Keratinocyte (primary cell): ENCODE measurements around the gene DACH1. TPM values are rescaled to one million over a fixed set of nuclear protein-coding genes. Genes with fewer than 3 reads are reported as not detected.

ENCODE experiments used
- DNase-seq: peaks from one replicate; pipeline ENCODE4 v3.0.0-alpha.2; 2011; ENCODE audit warnings: low read depth, missing footprints, low spot score
- FAIRE-seq: peaks from 2 replicates; lab custom pipeline; 2011; peaks lifted over from hg19 to GRCh38; lab: Jason Lieb, UNC
- H2AFZ ChIP-seq: 2 replicates; pipeline ENCODE4 v1.6.0; 2012; ENCODE audit warnings: low read length, control low read depth, inconsistent platforms; ENCODE audit not compliant: control insufficient read depth
- H3K27ac ChIP-seq: 2 replicates; pipeline ENCODE4 v1.5.1; 2011; ENCODE audit warnings: low read length; ENCODE audit not compliant: control insufficient read depth, insufficient read depth
- H3K27me3 ChIP-seq: 3 replicates; pipeline ENCODE4 v1.6.0; 2011; ENCODE audit warnings: low read length; ENCODE audit not compliant: control insufficient read depth, insufficient read depth; ENCODE audit errors: extremely low read depth
- H3K36me3 ChIP-seq, 2 experiments: 2 replicates in 1 of 2; 3 replicates in 1 of 2; pipeline ENCODE4 v1.5.1; 2011; ENCODE audit warnings: low read length in 2 of 2, mild to moderate bottlenecking in 1 of 2; ENCODE audit not compliant: control insufficient read depth in 2 of 2, insufficient read depth in 2 of 2; ENCODE audit errors: extremely low read depth in 1 of 2
- H3K4me1 ChIP-seq: 3 replicates; pipeline ENCODE4 v1.5.1; 2011; ENCODE audit warnings: low read length; ENCODE audit not compliant: control insufficient read depth, insufficient read depth; ENCODE audit errors: extremely low read depth
- H3K4me2 ChIP-seq: 3 replicates; pipeline ENCODE4 v1.6.0; 2011; ENCODE audit warnings: low read depth, low read length; ENCODE audit not compliant: control insufficient read depth, insufficient read depth; ENCODE audit errors: extremely low read depth
- H3K4me3 ChIP-seq, 3 experiments: fragments of 200-600 bp in 1 of 3; sonication (generic) in 1 of 3; 2 replicates in 2 of 3; 3 replicates in 1 of 3; pipeline ENCODE4 v1.5.1; 2011 to 2016; ENCODE audit warnings: low read length in 3 of 3, mild to moderate bottlenecking in 3 of 3, control low read depth in 2 of 3, inconsistent platforms in 1 of 3, low read depth in 1 of 3, mixed read lengths in 1 of 3, mixed run types in 1 of 3, moderate library complexity in 1 of 3; ENCODE audit not compliant: control insufficient read depth in 2 of 3, insufficient read depth in 2 of 3; ENCODE audit errors: extremely low read depth in 1 of 3
- H3K79me2 ChIP-seq: 2 replicates; pipeline ENCODE4 v1.6.0; 2012; ENCODE audit warnings: low read length; ENCODE audit not compliant: control insufficient read depth, insufficient read depth
- H3K9ac ChIP-seq: 3 replicates; pipeline ENCODE4 v1.6.0; 2011; ENCODE audit warnings: low read length; ENCODE audit not compliant: control insufficient read depth, insufficient read depth; ENCODE audit errors: extremely low read depth
- H3K9me1 ChIP-seq: 3 replicates; pipeline ENCODE4 v1.6.0; 2011; ENCODE audit warnings: low read length; ENCODE audit not compliant: control insufficient read depth, insufficient read depth; ENCODE audit errors: extremely low read depth
- H3K9me3 ChIP-seq: 2 replicates; pipeline ENCODE4 v1.5.1; 2012; ENCODE audit warnings: low read depth, low read length; ENCODE audit not compliant: control insufficient read depth
- H4K20me1 ChIP-seq: 3 replicates; pipeline ENCODE4 v1.6.0; 2011; ENCODE audit warnings: low read length; ENCODE audit not compliant: control insufficient read depth, insufficient read depth; ENCODE audit errors: extremely low read depth
- CTCF ChIP-seq, 3 experiments: IDR thresholded peaks in 1 of 3; conservative IDR thresholded peaks in 1 of 3; optimal IDR thresholded peaks in 1 of 3; 2 replicates in 2 of 3; 3 replicates in 1 of 3; pipeline versions ENCODE3 to v1.5.1; 2011; ENCODE audit warnings: low read length in 3 of 3, mild to moderate bottlenecking in 3 of 3, moderate library complexity in 2 of 3, control low read depth in 1 of 3, inconsistent platforms in 1 of 3; ENCODE audit not compliant: insufficient read depth in 2 of 3; ENCODE audit errors: extremely low read depth in 1 of 3
- EZH2 ChIP-seq: IDR thresholded peaks from one replicate; pipeline ENCODE4 v1.6.1; 2012; ENCODE audit warnings: inconsistent platforms, mild to moderate bottlenecking, low read length, moderate library complexity
- dilution Hi-C: fragments of 300-500 bp; cut with MboI; formaldehyde crosslinking; loops from one replicate; pipeline ENCODE4 v1.7.0; 2020; ENCODE audit warnings: low sequenced_read_pairs; ENCODE audit not compliant: extremely low pct_ligation_motif_present
- polyA plus RNA-seq, 5 experiments: library from polyadenylated mRNA; depleted of rRNA in 3 of 5; stranded (reverse) in 3 of 5; stranded (forward) in 1 of 5; unstranded in 1 of 5; fragments of >200 nt; gene quantifications; 1 replicate in 1 of 5; 2 replicates in 3 of 5; 3 replicates in 1 of 5; pipeline versions ENCODE4 v1.2.1 to v1.2.3, GENCODE V29; 2011 to 2012; ENCODE audit warnings: missing spikeins in 2 of 5, low read depth in 1 of 5, low replicate concordance in 1 of 5

DACH1 gene
- polyA plus RNA-seq, 1 donor (not counting 4 experiments of a cell fraction or from before 2014, with no cell fraction given): not detected

DNA sequence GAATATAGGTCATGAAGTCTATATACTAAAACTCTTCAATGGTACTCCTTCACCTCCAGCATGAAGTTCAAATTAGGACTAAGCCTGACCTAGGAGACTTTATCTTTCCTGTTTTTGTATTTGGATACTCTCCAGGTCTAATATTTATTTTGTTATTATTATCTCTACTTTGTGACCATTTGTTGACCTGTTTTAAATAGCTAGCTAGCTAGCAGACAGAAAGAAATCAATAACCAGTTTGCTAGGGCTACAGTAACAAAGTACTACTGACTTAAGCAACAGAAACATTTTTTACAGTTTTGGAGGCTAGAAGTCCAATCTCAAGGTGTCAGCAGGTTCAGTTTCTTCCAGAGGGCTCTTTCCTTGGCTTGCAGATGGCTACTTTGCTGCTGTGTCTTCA, 15.1 kb upstream of the DACH1 start:
- no peak overlapping the region for H3K4me2 ChIP-seq
- H3K27me3 ChIP-seq: no peaks in the 10 kb centered on the region
- H3K4me3 ChIP-seq: no peak overlapping the region
- FAIRE-seq (no peak), DNase-seq (no peak)
- no peaks in the 10 kb centered on the region for H3K79me2 ChIP-seq
- H3K9ac ChIP-seq: no peak overlapping the region
- H4K20me1 ChIP-seq: no peaks in the 10 kb centered on the region
- no peak overlapping the region for H2AFZ ChIP-seq
- TF ChIP-seq CTCF (optimal IDR thresholded peaks at IDR 0.05 in 1 of 3, IDR thresholded peaks at IDR 0.05 in 1 of 3, conservative IDR thresholded peaks at IDR 0.05 in 1 of 3; ENCODE audit: extremely low read depth in 1 of 3, insufficient read depth in 2 of 3, low read length in 3 of 3): no peak
- TF ChIP-seq EZH2: no peak
- no peaks in the 10 kb centered on the region for H3K36me3 ChIP-seq
- H3K9me1 ChIP-seq: no peaks in the 10 kb centered on the region
- dilution Hi-C loops: no loop called here
- H3K9me3 ChIP-seq: no peaks in the 10 kb centered on the region
- no peaks in the 10 kb centered on the region for H3K4me1 ChIP-seq
- no peak overlapping the region for H3K27ac ChIP-seq

GRCh38 chr13:71880753-71881541, 13.9 kb upstream of the DACH1 start:
- H2AFZ ChIP-seq: no peak overlapping the region
- H3K9ac ChIP-seq: no peak overlapping the region
- no peak overlapping the region for H3K4me3 ChIP-seq
- no peaks in the 10 kb centered on the region for H3K36me3 ChIP-seq
- H3K79me2 ChIP-seq: no peaks in the 10 kb centered on the region
- H3K4me2 ChIP-seq: no peak overlapping the region
- H3K9me1 ChIP-seq: no peaks in the 10 kb centered on the region
- H3K27me3 ChIP-seq: no peaks in the 10 kb centered on the region
- H3K9me3 ChIP-seq: no peaks in the 10 kb centered on the region
- no peak for DNase-seq
- dilution Hi-C loops: no loop called here
- H3K27ac ChIP-seq: no peak overlapping the region
- TF ChIP-seq CTCF (optimal IDR thresholded peaks at IDR 0.05 in 1 of 3, IDR thresholded peaks at IDR 0.05 in 1 of 3, conservative IDR thresholded peaks at IDR 0.05 in 1 of 3; ENCODE audit: extremely low read depth in 1 of 3, insufficient read depth in 2 of 3, low read length in 3 of 3): no peak
- TF ChIP-seq EZH2: no peak
- no peaks in the 10 kb centered on the region for H3K4me1 ChIP-seq
- FAIRE-seq: no peak
- H4K20me1 ChIP-seq: no peaks in the 10 kb centered on the region
